Vagina (tissue), 2 donors: ENCODE measurements around the gene GRAP. TPM values are rescaled to one million over a fixed set of nuclear protein-coding genes. Genes with fewer than 3 reads are reported as not detected.

Experiments
- DNase-seq, 2 donors: peaks; one replicate each; pipeline ENCODE4 v3.0.0-alpha.2; 2017; ENCODE audit errors: extremely low spot score in 2 of 2
- H3K27ac ChIP-seq: fragments of 200-600 bp; sonication (generic); one replicate; pipeline ENCODE4 v1.5.1; 2019
- H3K27me3 ChIP-seq: fragments of 200-600 bp; sonication (generic); one replicate; pipeline ENCODE4 v1.5.1; 2019
- H3K36me3 ChIP-seq, 2 donors: fragments of 200-600 bp; sonication (generic); one replicate each; pipeline ENCODE4 v1.5.1; 2017 to 2019
- H3K4me1 ChIP-seq: fragments of 200-600 bp; sonication (generic); one replicate; pipeline ENCODE4 v1.5.1; 2019
- H3K4me3 ChIP-seq, 2 donors: fragments of 200-600 bp; sonication (generic); 1 replicate in 1 of 2; 2 replicates in 1 of 2; pipeline ENCODE4 v1.5.1; 2016 to 2019
- H3K9me3 ChIP-seq: fragments of 200-600 bp; sonication (generic); one replicate; pipeline ENCODE4 v1.5.1; 2019
- CTCF ChIP-seq, 3 experiments: fragments of 450-650 bp in 2 of 3; fragments of 200-600 bp in 1 of 3; sonication (generic) in 1 of 3; IDR thresholded peaks; one replicate each; pipeline ENCODE4 v1.5.1; 2017 to 2019; ENCODE audit warnings: antibody characterized with exemption in 3 of 3, mild to moderate bottlenecking in 2 of 3, moderate library complexity in 2 of 3
- POLR2A ChIP-seq, 2 donors: fragments of 450-650 bp; IDR thresholded peaks; one replicate each; pipeline ENCODE4 v1.6.1; 2017; ENCODE audit warnings: antibody characterized with exemption in 2 of 2, mild to moderate bottlenecking in 2 of 2, moderate library complexity in 2 of 2
- POLR2AphosphoS5 ChIP-seq, 2 donors: sonication (generic); formaldehyde crosslinking; IDR thresholded peaks; one replicate each; pipeline ENCODE4 v1.9.0; 2017; ENCODE audit warnings: antibody characterized with exemption in 2 of 2, mild to moderate bottlenecking in 2 of 2, low read depth in 1 of 2; ENCODE audit not compliant: insufficient read depth in 1 of 2
- intact Hi-C: fragments of 100-400 bp; cut with DNase I; formaldehyde crosslinking; loops from one replicate; pipeline ENCODE4 v1.15.1; 2023
- total RNA-seq: library from RNA; depleted of rRNA; stranded (reverse); fragments of >200 nt; gene quantifications from one replicate; pipeline ENCODE4 v1.2.3, GENCODE V29; 2016

GRAP gene
- total RNA-seq, 1 donor from 2014 or later, result 5.2 TPM

DNA sequence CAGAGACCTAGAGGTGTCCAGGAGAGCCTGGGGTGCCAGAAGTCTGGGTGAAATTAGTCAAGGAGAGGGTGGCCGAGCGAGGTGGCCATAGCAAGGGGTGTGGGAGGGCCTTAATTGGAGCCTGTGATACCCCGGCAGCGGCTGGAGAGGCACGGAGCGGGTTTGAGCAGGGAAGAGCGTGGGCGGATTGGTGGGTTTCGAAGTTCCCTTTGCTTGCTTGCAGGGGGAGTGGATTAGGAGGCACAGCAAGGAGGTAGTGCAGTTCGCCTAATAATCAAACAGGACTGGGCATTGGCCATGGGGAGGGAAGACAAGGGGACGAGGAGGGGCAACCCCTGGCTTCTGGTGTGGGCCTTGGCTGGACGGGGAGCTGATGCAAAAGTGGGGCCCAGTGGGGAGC is 36.8 kb downstream of the GRAP start:
- TF ChIP-seq CTCF (IDR thresholded peaks at IDR 0.05), result no peak
- TF ChIP-seq POLR2A (IDR thresholded peaks at IDR 0.05), result no peak
- TF ChIP-seq POLR2AphosphoS5 (IDR thresholded peaks at IDR 0.05; ENCODE audit: insufficient read depth in 1 of 2, low read depth in 1 of 2), result no peak
- H3K4me1 ChIP-seq, result peaks cover 18% of the 10 kb centered on the region
- no peaks in the 10 kb centered on the region for H3K27me3 ChIP-seq
- intact Hi-C loops, result no loop called here
- H3K4me3 ChIP-seq, result no peak overlapping the region
- DNase-seq, result no peak
- H3K9me3 ChIP-seq, result no peaks in the 10 kb centered on the region
- H3K27ac ChIP-seq, result no peak overlapping the region
- H3K36me3 ChIP-seq, result no peaks in the 10 kb centered on the region

DNA sequence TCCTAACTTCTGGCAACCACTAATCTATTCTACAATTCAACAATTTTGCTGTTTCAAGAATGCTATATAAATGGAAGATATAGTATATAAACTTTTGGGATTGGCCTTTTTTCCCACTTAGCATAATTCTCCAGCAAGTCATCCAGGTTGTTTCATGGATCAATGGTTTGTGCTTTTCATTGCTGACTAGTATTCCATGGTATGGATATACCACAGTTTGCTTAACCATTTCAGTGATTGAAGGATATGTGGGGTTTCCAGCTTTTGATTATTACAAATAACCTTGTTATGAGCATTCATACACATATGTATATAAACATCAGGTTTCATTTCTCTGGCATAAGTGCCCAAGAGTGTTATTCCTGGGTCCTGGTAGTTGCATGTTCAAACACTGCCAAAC is 40.1 kb downstream of the GRAP start:
- intact Hi-C loops, result no loop called here
- Histone ChIP-seq H3K4me3 (no peak overlapping the region), H3K27ac (no peak overlapping the region), H3K4me1 (peaks cover 39% of the 10 kb centered on the region), H3K9me3 (no peaks in the 10 kb centered on the region), H3K27me3 (no peaks in the 10 kb centered on the region), H3K36me3 (no peaks in the 10 kb centered on the region)
- TF ChIP-seq POLR2A (IDR thresholded peaks at IDR 0.05) (no peak), CTCF (IDR thresholded peaks at IDR 0.05) (no peak), POLR2AphosphoS5 (IDR thresholded peaks at IDR 0.05; ENCODE audit: insufficient read depth in 1 of 2, low read depth in 1 of 2) (no peak)
- DNase-seq, result no peak

GRCh38 chr17:19005789-19006430 is 40.8 kb downstream of the GRAP start:
- TF ChIP-seq POLR2AphosphoS5 (IDR thresholded peaks at IDR 0.05; ENCODE audit: insufficient read depth in 1 of 2, low read depth in 1 of 2) (no peak), CTCF (IDR thresholded peaks at IDR 0.05) (no peak), POLR2A (IDR thresholded peaks at IDR 0.05) (no peak)
- intact Hi-C loops, result no loop called here
- no peaks in the 10 kb centered on the region for H3K36me3 ChIP-seq
- H3K27me3 ChIP-seq, result no peaks in the 10 kb centered on the region
- no peaks in the 10 kb centered on the region for H3K9me3 ChIP-seq
- H3K4me3 ChIP-seq, result no peak overlapping the region
- H3K27ac ChIP-seq, result no peak overlapping the region
- H3K4me1 ChIP-seq, result peaks cover 39% of the 10 kb centered on the region
- DNase-seq, result no peak

GRCh38 chr17:19005137-19005773 is 41.5 kb downstream of the GRAP start:
- peak overlapping the region; percentile 63 to 79 for H3K4me3 ChIP-seq
- intact Hi-C loops, result no loop called here
- DNase-seq, result no peak

More at GRCh38 chr17:19005137-19005773, 41.5 kb downstream of the GRAP start:
- TF ChIP-seq POLR2AphosphoS5 (IDR thresholded peaks at IDR 0.05; ENCODE audit: insufficient read depth in 1 of 2, low read depth in 1 of 2) (no peak), POLR2A (IDR thresholded peaks at IDR 0.05) (no peak), CTCF (IDR thresholded peaks at IDR 0.05) (no peak)
- H3K36me3 ChIP-seq, result no peaks in the 10 kb centered on the region
- peak overlapping the region; percentile 91 for H3K27ac ChIP-seq
- H3K4me1 ChIP-seq, result peaks cover 39% of the 10 kb centered on the region
- H3K9me3 ChIP-seq, result no peaks in the 10 kb centered on the region
- no peaks in the 10 kb centered on the region for H3K27me3 ChIP-seq
